ENCODE measurements around the gene PDE10A.
"Not testable (repeated sequence)": the region's sequence is repeated elsewhere in the genome, so short reads cannot be mapped to it uniquely, and the experiment has no call there.

Gene PDE10A

GRCh38 chr6:165618241-165618640 lies 44.8 kb downstream of the PDE10A start:
- no peak for TF ChIP-seq CTCF (IDR thresholded peaks at IDR 0.05; ENCODE audit: low read length, missing control alignments)
- no peak overlapping the region for H3K4me3 ChIP-seq (replicated peaks; ENCODE audit: low read depth, low read length)
- no peak for DNase-seq (ENCODE audit: low read depth)

GRCh38 chr6:165617528-165617927 lies 45.5 kb downstream of the PDE10A start:
- no peak overlapping the region for H3K4me3 ChIP-seq (replicated peaks; ENCODE audit: low read depth, low read length)
- no peak for DNase-seq (ENCODE audit: low read depth)
- TF ChIP-seq CTCF (IDR thresholded peaks at IDR 0.05; ENCODE audit: low read length, missing control alignments), result no peak

DNA sequence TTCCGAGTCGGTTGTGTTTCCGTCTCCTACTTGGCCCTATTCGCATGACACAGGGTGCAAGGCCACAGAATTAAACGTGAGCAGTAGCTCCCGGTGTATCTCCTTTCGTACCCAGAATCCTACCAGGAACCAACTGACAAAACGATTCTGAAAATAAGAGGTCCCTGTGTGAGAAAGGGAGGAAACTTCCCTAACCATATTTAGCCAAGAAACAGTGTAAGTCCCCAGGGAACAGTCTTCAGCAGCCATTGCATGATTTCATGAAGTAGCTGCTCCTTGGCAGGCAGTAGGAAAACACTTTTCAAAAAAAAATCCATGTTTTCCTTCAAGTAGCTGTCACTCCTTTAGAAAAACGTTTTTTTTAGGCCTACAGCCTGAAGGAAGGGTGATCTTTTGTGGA lies 46.9 kb downstream of the PDE10A start:
- DNase-seq (ENCODE audit: low read depth), result peak; percentile 96
- TF ChIP-seq CTCF (IDR thresholded peaks at IDR 0.05; ENCODE audit: low read length, missing control alignments), result no peak
- peak overlapping the region; percentile 50 for H3K4me3 ChIP-seq (replicated peaks; ENCODE audit: low read depth, low read length)

GRCh38 chr6:165615636-165616035 lies 47.4 kb downstream of the PDE10A start:
- peak; percentile 86 for DNase-seq (ENCODE audit: low read depth)
- H3K4me3 ChIP-seq (replicated peaks; ENCODE audit: low read depth, low read length), result peak overlapping the region; percentile 50
- no peak for TF ChIP-seq CTCF (IDR thresholded peaks at IDR 0.05; ENCODE audit: low read length, missing control alignments)

GRCh38 chr6:165611294-165611693 lies 51.7 kb downstream of the PDE10A start:
- no peak overlapping the region for H3K4me3 ChIP-seq (replicated peaks; ENCODE audit: low read depth, low read length)
- no peak for DNase-seq (ENCODE audit: low read depth)
- no peak for TF ChIP-seq CTCF (IDR thresholded peaks at IDR 0.05; ENCODE audit: low read length, missing control alignments)

DNA sequence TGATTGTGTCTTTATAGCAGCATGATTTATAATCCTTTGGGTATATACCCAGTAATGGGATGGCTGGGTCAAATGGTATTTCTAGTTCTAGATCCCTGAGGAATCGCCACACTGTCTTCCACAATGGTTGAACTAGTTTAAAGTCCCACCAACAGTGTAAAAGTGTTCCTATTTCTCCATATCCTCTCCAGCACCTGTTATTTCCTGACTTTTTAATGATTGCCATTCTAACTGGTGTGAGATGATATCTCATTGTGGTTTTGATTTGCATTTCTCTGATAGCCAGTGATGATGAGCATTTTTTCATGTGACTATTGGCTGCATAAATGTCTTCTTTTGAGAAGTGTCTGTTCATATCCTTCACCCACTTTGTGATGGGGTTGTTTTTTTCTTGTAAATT lies 54.5 kb downstream of the PDE10A start:
- not testable (repeated sequence) for H3K4me3 ChIP-seq (replicated peaks; ENCODE audit: low read depth, low read length); DNase-seq (ENCODE audit: low read depth)

DNA sequence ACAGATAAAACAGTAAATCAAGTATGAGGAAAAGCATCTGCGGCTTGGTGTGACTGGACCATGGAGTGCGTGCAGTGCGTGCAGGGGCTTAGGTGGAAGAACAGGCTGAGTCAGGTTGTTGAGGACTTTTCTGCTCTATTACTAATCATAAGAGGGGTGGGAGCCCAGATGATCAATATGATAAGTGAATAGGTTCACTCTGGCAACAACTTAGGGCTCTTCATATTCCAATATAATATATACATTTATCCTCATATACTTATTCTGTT lies 56.4 kb downstream of the PDE10A start:
- no peak for TF ChIP-seq CTCF (IDR thresholded peaks at IDR 0.05; ENCODE audit: low read length, missing control alignments)
- no peak for DNase-seq (ENCODE audit: low read depth)
- no peak overlapping the region for H3K4me3 ChIP-seq (replicated peaks; ENCODE audit: low read depth, low read length)

Data from fibroblast of pulmonary artery (primary cell).